PFSK-1 (cell line): ENCODE data around the gene UBE2L3.

Source experiments
- FOXP2 ChIP-seq: optimal IDR thresholded peaks from 2 replicates; pipeline ENCODE3; 2011; ENCODE audit warnings: borderline replicate concordance, control low read depth, inconsistent platforms; ENCODE audit not compliant: insufficient read depth; ENCODE audit errors: extremely low read length, extremely low read depth
- POLR2AphosphoS5 ChIP-seq: IDR thresholded peaks from 2 replicates; pipeline ENCODE4 v1.6.1; 2012; ENCODE audit warnings: low read depth, mild to moderate bottlenecking, control low read depth, low read length, moderate library complexity
- SIN3A ChIP-seq: IDR thresholded peaks from 2 replicates; pipeline ENCODE4 v1.6.1; 2012; ENCODE audit warnings: mild to moderate bottlenecking, low read length, moderate library complexity, borderline replicate concordance; ENCODE audit not compliant: insufficient read depth
- TAF1 ChIP-seq: IDR thresholded peaks from 2 replicates; pipeline ENCODE4 v1.6.1; 2012; ENCODE audit warnings: low read length, control low read depth, borderline replicate concordance; ENCODE audit not compliant: insufficient read depth
- TF ChIP-seq, protein P1 (sequence below), 2 experiments: IDR thresholded peaks; 2 replicates each; pipeline versions ENCODE4 v1.6.1 to v1.8.0; 2011 to 2012; ENCODE audit warnings: low read depth in 2 of 2, low read length in 2 of 2, control low read depth in 1 of 2, inconsistent platforms in 1 of 2, mild to moderate bottlenecking in 1 of 2, moderate library complexity in 1 of 2; ENCODE audit not compliant: insufficient read depth in 1 of 2

UBE2L3 gene

GRCh38 chr22:21602579-21602978 is 35.1 kb downstream of the UBE2L3 start:
- no peak for TF ChIP-seq SIN3A
- no peak for TF ChIP-seq TAF1

GRCh38 chr22:21603973-21604372 is 36.5 kb downstream of the UBE2L3 start:
- no peak for TF ChIP-seq POLR2AphosphoS5
- TF ChIP-seq FOXP2, result no peak
- no peak for TF ChIP-seq SIN3A

- TF ChIP-seq, protein P1, sequence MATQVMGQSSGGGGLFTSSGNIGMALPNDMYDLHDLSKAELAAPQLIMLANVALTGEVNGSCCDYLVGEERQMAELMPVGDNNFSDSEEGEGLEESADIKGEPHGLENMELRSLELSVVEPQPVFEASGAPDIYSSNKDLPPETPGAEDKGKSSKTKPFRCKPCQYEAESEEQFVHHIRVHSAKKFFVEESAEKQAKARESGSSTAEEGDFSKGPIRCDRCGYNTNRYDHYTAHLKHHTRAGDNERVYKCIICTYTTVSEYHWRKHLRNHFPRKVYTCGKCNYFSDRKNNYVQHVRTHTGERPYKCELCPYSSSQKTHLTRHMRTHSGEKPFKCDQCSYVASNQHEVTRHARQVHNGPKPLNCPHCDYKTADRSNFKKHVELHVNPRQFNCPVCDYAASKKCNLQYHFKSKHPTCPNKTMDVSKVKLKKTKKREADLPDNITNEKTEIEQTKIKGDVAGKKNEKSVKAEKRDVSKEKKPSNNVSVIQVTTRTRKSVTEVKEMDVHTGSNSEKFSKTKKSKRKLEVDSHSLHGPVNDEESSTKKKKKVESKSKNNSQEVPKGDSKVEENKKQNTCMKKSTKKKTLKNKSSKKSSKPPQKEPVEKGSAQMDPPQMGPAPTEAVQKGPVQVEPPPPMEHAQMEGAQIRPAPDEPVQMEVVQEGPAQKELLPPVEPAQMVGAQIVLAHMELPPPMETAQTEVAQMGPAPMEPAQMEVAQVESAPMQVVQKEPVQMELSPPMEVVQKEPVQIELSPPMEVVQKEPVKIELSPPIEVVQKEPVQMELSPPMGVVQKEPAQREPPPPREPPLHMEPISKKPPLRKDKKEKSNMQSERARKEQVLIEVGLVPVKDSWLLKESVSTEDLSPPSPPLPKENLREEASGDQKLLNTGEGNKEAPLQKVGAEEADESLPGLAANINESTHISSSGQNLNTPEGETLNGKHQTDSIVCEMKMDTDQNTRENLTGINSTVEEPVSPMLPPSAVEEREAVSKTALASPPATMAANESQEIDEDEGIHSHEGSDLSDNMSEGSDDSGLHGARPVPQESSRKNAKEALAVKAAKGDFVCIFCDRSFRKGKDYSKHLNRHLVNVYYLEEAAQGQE (IDR thresholded peaks at IDR 0.05; ENCODE audit: insufficient read depth in 1 of 2, low read depth in 2 of 2, low read length in 2 of 2), result no peak
- TF ChIP-seq SIN3A (no peak), TAF1 (no peak), POLR2AphosphoS5 (no peak), FOXP2 (no peak)
Measured at GRCh38 chr22:21605887-21606564, 38.5 kb downstream of the UBE2L3 start.

- TF ChIP-seq POLR2AphosphoS5, result no peak
- no peak for TF ChIP-seq TAF1
- TF ChIP-seq SIN3A, result no peak
- TF ChIP-seq, protein P1 (IDR thresholded peaks at IDR 0.05; ENCODE audit: insufficient read depth in 1 of 2, low read depth in 2 of 2, low read length in 2 of 2), result no peak
- no peak for TF ChIP-seq FOXP2
Measured at GRCh38 chr22:21606775-21607174, 39.3 kb downstream of the UBE2L3 start.

- TF ChIP-seq SIN3A (no peak), TAF1 (no peak), FOXP2 (no peak), POLR2AphosphoS5 (no peak)
- TF ChIP-seq, protein P1 (IDR thresholded peaks at IDR 0.05; ENCODE audit: insufficient read depth in 1 of 2, low read depth in 2 of 2, low read length in 2 of 2), result no peak
Measured at GRCh38 chr22:21611210-21611977, 43.9 kb downstream of the UBE2L3 start.

GRCh38 chr22:21612858-21613257 is 45.3 kb downstream of the UBE2L3 start:
- TF ChIP-seq, protein P1 (IDR thresholded peaks at IDR 0.05; ENCODE audit: insufficient read depth in 1 of 2, low read depth in 2 of 2, low read length in 2 of 2), result no peak
- TF ChIP-seq FOXP2, result no peak
- TF ChIP-seq SIN3A, result no peak
- no peak for TF ChIP-seq TAF1
- TF ChIP-seq POLR2AphosphoS5, result no peak
